GM23338 (cell line): Measurements from ENCODE around the gene HSF2BP. TPM values are rescaled to one million over a fixed set of nuclear protein-coding genes. Genes with fewer than 3 reads are reported as not detected.

Source experiments
- ATAC-seq: fragments of 200-7000 bp; cut with Tn5 transposase; 3 replicates; pipeline ENCODE4 v1.9.1; 2020
- DNase-seq: peaks from one replicate; pipeline ENCODE4 v3.0.0-alpha.2; 2015; ENCODE audit warnings: low spot score
- H2AFZ ChIP-seq: fragments of 200-600 bp; sonication (generic); 2 replicates; pipeline ENCODE4 v1.8.0; 2016; ENCODE audit warnings: antibody characterized with exemption, mild to moderate bottlenecking, moderate library complexity
- H3F3A ChIP-seq: fragments of 200-600 bp; sonication (generic); replicated peaks from 2 replicates; pipeline ENCODE4 v1.8.0; 2017; ENCODE audit warnings: antibody characterized with exemption, mixed run types, low read depth
- H3K27ac ChIP-seq: fragments of 200-600 bp; sonication (generic); 2 replicates; pipeline ENCODE4 v1.6.1; 2016; ENCODE audit warnings: low read depth
- H3K27me3 ChIP-seq: fragments of 200-600 bp; sonication (generic); 2 replicates; pipeline ENCODE4 v1.8.0; 2016; ENCODE audit warnings: mild to moderate bottlenecking, mixed run types, moderate library complexity; ENCODE audit not compliant: insufficient read depth
- H3K36me3 ChIP-seq: fragments of 200-600 bp; sonication (generic); 2 replicates; pipeline ENCODE4 v1.8.0; 2016; ENCODE audit warnings: mild to moderate bottlenecking; ENCODE audit not compliant: insufficient read depth
- H3K4me1 ChIP-seq: fragments of 200-600 bp; sonication (generic); 2 replicates; pipeline ENCODE4 v1.8.0; 2016; ENCODE audit warnings: mild to moderate bottlenecking, moderate library complexity; ENCODE audit not compliant: insufficient read depth
- H3K4me2 ChIP-seq: fragments of 200-600 bp; sonication (generic); 2 replicates; pipeline ENCODE4 v1.7.1; 2017; ENCODE audit warnings: mixed run types
- H3K4me3 ChIP-seq: fragments of 200-600 bp; sonication (generic); 2 replicates; pipeline ENCODE4 v1.6.1; 2016; ENCODE audit warnings: mixed run types
- H3K79me2 ChIP-seq: fragments of 200-600 bp; sonication (generic); replicated peaks from 2 replicates; pipeline ENCODE4 v1.8.0; 2017; ENCODE audit warnings: mild to moderate bottlenecking; ENCODE audit not compliant: insufficient read depth
- H3K9me2 ChIP-seq: fragments of 200-600 bp; sonication (generic); 2 replicates; pipeline ENCODE4 v1.8.0; 2017; ENCODE audit not compliant: insufficient read depth
- H4K20me1 ChIP-seq: fragments of 200-600 bp; sonication (generic); replicated peaks from 2 replicates; pipeline ENCODE4 v1.8.0; 2017; ENCODE audit warnings: mild to moderate bottlenecking; ENCODE audit not compliant: insufficient read depth
- H3K27ac Mint-ChIP-seq: 2 replicates; pipeline ENCODE4 v1.8.0; 2020; ENCODE audit warnings: inconsistent platforms, mild to moderate bottlenecking, moderate library complexity, mixed read lengths
- H3K27me3 Mint-ChIP-seq: 3 replicates; pipeline ENCODE4 v1.8.0; 2022; ENCODE audit warnings: low read depth, mild to moderate bottlenecking, moderate library complexity, mixed read lengths, inconsistent platforms; ENCODE audit not compliant: insufficient read depth, poor library complexity
- H3K36me3 Mint-ChIP-seq: 3 replicates; pipeline ENCODE4 v1.8.0; 2021; ENCODE audit warnings: low read depth, mild to moderate bottlenecking, inconsistent platforms, moderate library complexity, mixed read lengths
- H3K4me1 Mint-ChIP-seq: 3 replicates; pipeline ENCODE4 v1.8.0; 2020; ENCODE audit warnings: mild to moderate bottlenecking, inconsistent platforms, mixed read lengths
- H3K4me3 Mint-ChIP-seq: 3 replicates; pipeline ENCODE4 v1.8.0; 2021; ENCODE audit warnings: moderate library complexity, mild to moderate bottlenecking, inconsistent platforms, mixed read lengths
- H3K9me3 Mint-ChIP-seq: 3 replicates; pipeline ENCODE4 v1.8.0; 2020; ENCODE audit warnings: moderate library complexity, mild to moderate bottlenecking, inconsistent platforms, mixed read lengths
- CREB1 ChIP-seq: fragments of 250-450 bp; sonication (Bioruptor Pico); IDR thresholded peaks from 2 replicates; pipeline ENCODE4 v1.5.0; 2020; ENCODE audit warnings: low read depth, mild to moderate bottlenecking, moderate library complexity
- CTCF ChIP-seq, 2 experiments: fragments of 200-600 bp in 1 of 2; sonication (generic) in 1 of 2; conservative IDR thresholded peaks; 2 replicates each; pipeline versions ENCODE4 v1.5.1 to v1.6.1; 2016 to 2017; ENCODE audit warnings: antibody characterized with exemption in 2 of 2, low read depth in 2 of 2, mild to moderate bottlenecking in 2 of 2, moderate library complexity in 1 of 2
- EZH2 ChIP-seq: fragments of 200-600 bp; sonication (generic); IDR thresholded peaks from one replicate; pipeline ENCODE4 v1.8.0; 2017; ENCODE audit warnings: antibody characterized with exemption, mild to moderate bottlenecking, low read depth; ENCODE audit not compliant: unreplicated experiment
- EZH2phosphoT487 ChIP-seq: fragments of 200-600 bp; sonication (generic); IDR thresholded peaks from one replicate; pipeline ENCODE4 v1.8.1; 2018; ENCODE audit warnings: antibody characterized with exemption; ENCODE audit not compliant: unreplicated experiment
- JUNB ChIP-seq: IDR thresholded peaks from one replicate; pipeline ENCODE4 v1.6.1; 2016; ENCODE audit warnings: antibody characterized with exemption; ENCODE audit not compliant: unreplicated experiment
- NANOG ChIP-seq: IDR thresholded peaks from 2 replicates; pipeline ENCODE4 v1.6.1; 2016; ENCODE audit warnings: antibody characterized with exemption, borderline replicate concordance
- POLR2AphosphoS5 ChIP-seq: IDR thresholded peaks from 2 replicates; pipeline ENCODE4 v1.6.1; 2016; ENCODE audit warnings: antibody characterized with exemption, low read depth
- STAT1 ChIP-seq: IDR thresholded peaks from one replicate; pipeline ENCODE4 v1.6.1; 2016; ENCODE audit warnings: antibody characterized with exemption; ENCODE audit not compliant: unreplicated experiment
- ZNF114 ChIP-seq: fragments of 250-450 bp; sonication (Bioruptor Pico); IDR thresholded peaks from 2 replicates; pipeline ENCODE4 v1.5.0; 2020; ENCODE audit warnings: mild to moderate bottlenecking, moderate library complexity
- ZNF331 ChIP-seq: fragments of 250-450 bp; sonication (Bioruptor Pico); IDR thresholded peaks from 2 replicates; pipeline ENCODE4 v1.5.0; 2020; ENCODE audit warnings: low read depth, mild to moderate bottlenecking, moderate library complexity
- polyA plus RNA-seq: library from polyadenylated mRNA; unstranded; fragments of >200 nt; fragmentation: Nextera tagmentation; extraction: Ambion mirVana; gene quantifications from 2 replicates; pipeline ENCODE4 v1.2.1, GENCODE V29; 2016
- total RNA-seq: library from RNA; depleted of rRNA; stranded (reverse); fragments of >200 nt; shearing (Covaris generic); gene quantifications from 2 replicates; pipeline ENCODE4 v1.2.3, GENCODE V29; 2014
- TF ChIP-seq, protein P1 (sequence below): IDR thresholded peaks from one replicate; pipeline ENCODE4 v1.6.1; 2018; ENCODE audit warnings: antibody characterized with exemption; ENCODE audit not compliant: unreplicated experiment
- TF ChIP-seq, protein P2 (sequence below): fragments of 250-450 bp; sonication (Bioruptor Pico); IDR thresholded peaks from 2 replicates; pipeline ENCODE4 v1.5.0; 2020; ENCODE audit warnings: mild to moderate bottlenecking, moderate library complexity
- TF ChIP-seq, protein P3 (sequence below): IDR thresholded peaks from 2 replicates; pipeline ENCODE4 v1.6.1; 2016; ENCODE audit warnings: antibody characterized with exemption

HSF2BP gene
- total and polyA plus RNA-seq, 2 experiments from 2014 or later, result 0.78 to 2.0 TPM

- DNase-seq (no peak), ATAC-seq (no peak)
- Histone ChIP-seq H3K27me3 (no peaks in the 10 kb centered on the region), H3K79me2 (no peaks in the 10 kb centered on the region), H3K36me3 (no peaks in the 10 kb centered on the region), H3K4me2 (no peak overlapping the region), H2AFZ (no peak overlapping the region), H3K27ac (no peak overlapping the region), H4K20me1 (no peaks in the 10 kb centered on the region), H3K4me1 (no peaks in the 10 kb centered on the region), H3K9me2 (no peaks in the 10 kb centered on the region), H3F3A (no peaks in the 10 kb centered on the region), H3K4me3 (no peak overlapping the region)
- no peak overlapping the region for H3K27ac Mint-ChIP-seq
- H3K4me1 Mint-ChIP-seq, result peaks cover 6% of the 10 kb centered on the region; the same call in 2 of the 3 replicates
- H3K4me3 Mint-ChIP-seq, result no peak overlapping the region
- TF ChIP-seq ZNF114 (no peak), ZNF331 (CRISPR knock-in tag) (no peak), CTCF (conservative IDR thresholded peaks at IDR 0.05; ENCODE audit: low read depth in 2 of 2) (no peak), POLR2AphosphoS5 (no peak), EZH2 (no peak), NANOG (no peak), EZH2phosphoT487 (no peak), JUNB (no peak), CREB1 (CRISPR knock-in tag) (no peak), STAT1 (no peak)
- TF ChIP-seq, protein P1, sequence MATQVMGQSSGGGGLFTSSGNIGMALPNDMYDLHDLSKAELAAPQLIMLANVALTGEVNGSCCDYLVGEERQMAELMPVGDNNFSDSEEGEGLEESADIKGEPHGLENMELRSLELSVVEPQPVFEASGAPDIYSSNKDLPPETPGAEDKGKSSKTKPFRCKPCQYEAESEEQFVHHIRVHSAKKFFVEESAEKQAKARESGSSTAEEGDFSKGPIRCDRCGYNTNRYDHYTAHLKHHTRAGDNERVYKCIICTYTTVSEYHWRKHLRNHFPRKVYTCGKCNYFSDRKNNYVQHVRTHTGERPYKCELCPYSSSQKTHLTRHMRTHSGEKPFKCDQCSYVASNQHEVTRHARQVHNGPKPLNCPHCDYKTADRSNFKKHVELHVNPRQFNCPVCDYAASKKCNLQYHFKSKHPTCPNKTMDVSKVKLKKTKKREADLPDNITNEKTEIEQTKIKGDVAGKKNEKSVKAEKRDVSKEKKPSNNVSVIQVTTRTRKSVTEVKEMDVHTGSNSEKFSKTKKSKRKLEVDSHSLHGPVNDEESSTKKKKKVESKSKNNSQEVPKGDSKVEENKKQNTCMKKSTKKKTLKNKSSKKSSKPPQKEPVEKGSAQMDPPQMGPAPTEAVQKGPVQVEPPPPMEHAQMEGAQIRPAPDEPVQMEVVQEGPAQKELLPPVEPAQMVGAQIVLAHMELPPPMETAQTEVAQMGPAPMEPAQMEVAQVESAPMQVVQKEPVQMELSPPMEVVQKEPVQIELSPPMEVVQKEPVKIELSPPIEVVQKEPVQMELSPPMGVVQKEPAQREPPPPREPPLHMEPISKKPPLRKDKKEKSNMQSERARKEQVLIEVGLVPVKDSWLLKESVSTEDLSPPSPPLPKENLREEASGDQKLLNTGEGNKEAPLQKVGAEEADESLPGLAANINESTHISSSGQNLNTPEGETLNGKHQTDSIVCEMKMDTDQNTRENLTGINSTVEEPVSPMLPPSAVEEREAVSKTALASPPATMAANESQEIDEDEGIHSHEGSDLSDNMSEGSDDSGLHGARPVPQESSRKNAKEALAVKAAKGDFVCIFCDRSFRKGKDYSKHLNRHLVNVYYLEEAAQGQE, result no peak
- TF ChIP-seq, protein P2, sequence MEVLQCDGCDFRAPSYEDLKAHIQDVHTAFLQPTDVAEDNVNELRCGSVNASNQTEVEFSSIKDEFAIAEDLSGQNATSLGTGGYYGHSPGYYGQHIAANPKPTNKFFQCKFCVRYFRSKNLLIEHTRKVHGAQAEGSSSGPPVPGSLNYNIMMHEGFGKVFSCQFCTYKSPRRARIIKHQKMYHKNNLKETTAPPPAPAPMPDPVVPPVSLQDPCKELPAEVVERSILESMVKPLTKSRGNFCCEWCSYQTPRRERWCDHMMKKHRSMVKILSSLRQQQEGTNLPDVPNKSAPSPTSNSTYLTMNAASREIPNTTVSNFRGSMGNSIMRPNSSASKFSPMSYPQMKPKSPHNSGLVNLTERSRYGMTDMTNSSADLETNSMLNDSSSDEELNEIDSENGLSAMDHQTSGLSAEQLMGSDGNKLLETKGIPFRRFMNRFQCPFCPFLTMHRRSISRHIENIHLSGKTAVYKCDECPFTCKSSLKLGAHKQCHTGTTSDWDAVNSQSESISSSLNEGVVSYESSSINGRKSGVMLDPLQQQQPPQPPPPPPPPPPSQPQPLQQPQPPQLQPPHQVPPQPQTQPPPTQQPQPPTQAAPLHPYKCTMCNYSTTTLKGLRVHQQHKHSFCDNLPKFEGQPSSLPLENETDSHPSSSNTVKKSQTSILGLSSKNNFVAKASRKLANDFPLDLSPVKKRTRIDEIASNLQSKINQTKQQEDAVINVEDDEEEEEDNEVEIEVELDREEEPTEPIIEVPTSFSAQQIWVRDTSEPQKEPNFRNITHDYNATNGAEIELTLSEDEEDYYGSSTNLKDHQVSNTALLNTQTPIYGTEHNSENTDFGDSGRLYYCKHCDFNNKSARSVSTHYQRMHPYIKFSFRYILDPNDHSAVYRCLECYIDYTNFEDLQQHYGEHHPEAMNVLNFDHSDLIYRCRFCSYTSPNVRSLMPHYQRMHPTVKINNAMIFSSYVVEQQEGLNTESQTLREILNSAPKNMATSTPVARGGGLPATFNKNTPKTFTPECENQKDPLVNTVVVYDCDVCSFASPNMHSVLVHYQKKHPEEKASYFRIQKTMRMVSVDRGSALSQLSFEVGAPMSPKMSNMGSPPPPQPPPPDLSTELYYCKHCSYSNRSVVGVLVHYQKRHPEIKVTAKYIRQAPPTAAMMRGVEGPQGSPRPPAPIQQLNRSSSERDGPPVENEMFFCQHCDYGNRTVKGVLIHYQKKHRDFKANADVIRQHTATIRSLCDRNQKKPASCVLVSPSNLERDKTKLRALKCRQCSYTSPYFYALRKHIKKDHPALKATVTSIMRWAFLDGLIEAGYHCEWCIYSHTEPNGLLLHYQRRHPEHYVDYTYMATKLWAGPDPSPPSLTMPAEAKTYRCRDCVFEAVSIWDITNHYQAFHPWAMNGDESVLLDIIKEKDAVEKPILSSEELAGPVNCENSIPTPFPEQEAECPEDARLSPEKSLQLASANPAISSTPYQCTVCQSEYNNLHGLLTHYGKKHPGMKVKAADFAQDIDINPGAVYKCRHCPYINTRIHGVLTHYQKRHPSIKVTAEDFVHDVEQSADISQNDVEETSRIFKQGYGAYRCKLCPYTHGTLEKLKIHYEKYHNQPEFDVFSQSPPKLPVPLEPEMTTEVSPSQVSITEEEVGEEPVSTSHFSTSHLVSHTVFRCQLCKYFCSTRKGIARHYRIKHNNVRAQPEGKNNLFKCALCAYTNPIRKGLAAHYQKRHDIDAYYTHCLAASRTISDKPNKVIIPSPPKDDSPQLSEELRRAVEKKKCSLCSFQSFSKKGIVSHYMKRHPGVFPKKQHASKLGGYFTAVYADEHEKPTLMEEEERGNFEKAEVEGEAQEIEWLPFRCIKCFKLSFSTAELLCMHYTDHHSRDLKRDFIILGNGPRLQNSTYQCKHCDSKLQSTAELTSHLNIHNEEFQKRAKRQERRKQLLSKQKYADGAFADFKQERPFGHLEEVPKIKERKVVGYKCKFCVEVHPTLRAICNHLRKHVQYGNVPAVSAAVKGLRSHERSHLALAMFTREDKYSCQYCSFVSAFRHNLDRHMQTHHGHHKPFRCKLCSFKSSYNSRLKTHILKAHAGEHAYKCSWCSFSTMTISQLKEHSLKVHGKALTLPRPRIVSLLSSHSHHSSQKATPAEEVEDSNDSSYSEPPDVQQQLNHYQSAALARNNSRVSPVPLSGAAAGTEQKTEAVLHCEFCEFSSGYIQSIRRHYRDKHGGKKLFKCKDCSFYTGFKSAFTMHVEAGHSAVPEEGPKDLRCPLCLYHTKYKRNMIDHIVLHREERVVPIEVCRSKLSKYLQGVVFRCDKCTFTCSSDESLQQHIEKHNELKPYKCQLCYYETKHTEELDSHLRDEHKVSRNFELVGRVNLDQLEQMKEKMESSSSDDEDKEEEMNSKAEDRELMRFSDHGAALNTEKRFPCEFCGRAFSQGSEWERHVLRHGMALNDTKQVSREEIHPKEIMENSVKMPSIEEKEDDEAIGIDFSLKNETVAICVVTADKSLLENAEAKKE (CRISPR knock-in tag), result no peak
- TF ChIP-seq, protein P3, sequence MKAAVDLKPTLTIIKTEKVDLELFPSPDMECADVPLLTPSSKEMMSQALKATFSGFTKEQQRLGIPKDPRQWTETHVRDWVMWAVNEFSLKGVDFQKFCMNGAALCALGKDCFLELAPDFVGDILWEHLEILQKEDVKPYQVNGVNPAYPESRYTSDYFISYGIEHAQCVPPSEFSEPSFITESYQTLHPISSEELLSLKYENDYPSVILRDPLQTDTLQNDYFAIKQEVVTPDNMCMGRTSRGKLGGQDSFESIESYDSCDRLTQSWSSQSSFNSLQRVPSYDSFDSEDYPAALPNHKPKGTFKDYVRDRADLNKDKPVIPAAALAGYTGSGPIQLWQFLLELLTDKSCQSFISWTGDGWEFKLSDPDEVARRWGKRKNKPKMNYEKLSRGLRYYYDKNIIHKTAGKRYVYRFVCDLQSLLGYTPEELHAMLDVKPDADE, result no peak
- H3K36me3 Mint-ChIP-seq, result no peaks in the 10 kb centered on the region
- H3K27me3 Mint-ChIP-seq, result peaks cover 5% of the 10 kb centered on the region
- no peaks in the 10 kb centered on the region for H3K9me3 Mint-ChIP-seq
Observed at GRCh38 chr21:43572446-43572845, 86.8 kb downstream of the HSF2BP start.
